Measurements from ENCODE around the gene DEFB110.

DEFB110 gene

DNA sequence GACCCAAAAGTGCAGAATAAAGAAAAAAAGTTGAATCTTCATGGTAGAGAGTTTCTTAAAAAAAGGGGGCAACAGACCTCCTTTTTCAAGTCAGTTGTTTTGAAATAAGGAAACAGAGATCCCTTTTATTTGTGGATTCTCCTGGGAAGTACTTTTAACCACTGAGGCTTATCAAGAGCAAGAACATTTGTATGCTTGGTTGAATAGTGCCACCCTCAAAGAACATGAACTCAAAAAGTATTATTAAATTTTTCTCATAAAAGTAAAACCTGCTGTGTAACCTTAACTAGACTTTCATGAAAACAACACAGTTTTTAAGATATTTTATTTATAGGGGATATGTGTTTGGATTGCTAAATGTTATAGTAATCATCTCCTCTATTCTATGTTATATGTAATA lies at the start of gene DEFB110:
Gene DEFB110 (minus strand): TSS at position 101 of the 400 bp plus-strand sequence. CDS start 59 bp downstream, at position 42.
- no peak for DNase-seq (ENCODE audit: low spot score)

DNA sequence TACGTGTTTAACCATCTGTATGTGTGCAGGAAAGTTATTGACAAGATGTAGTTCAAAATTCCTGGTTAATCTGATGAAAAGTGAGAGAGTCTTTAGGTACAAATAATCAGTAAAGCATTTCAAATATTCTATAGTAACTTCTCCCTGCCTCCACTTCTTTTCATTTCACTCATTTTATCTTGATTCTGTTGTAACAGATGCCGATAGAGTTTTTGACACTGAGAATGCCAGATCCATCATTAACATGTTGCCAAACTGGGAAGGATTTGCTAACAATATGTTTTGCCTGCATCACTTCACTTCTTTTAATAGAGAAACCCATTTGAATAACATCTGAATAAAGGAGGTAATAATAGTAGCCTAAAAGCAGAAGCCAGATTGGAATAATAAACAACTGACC lies 48.3 kb upstream of the DEFB110 start:
- no peak for DNase-seq (ENCODE audit: low spot score)

DNA sequence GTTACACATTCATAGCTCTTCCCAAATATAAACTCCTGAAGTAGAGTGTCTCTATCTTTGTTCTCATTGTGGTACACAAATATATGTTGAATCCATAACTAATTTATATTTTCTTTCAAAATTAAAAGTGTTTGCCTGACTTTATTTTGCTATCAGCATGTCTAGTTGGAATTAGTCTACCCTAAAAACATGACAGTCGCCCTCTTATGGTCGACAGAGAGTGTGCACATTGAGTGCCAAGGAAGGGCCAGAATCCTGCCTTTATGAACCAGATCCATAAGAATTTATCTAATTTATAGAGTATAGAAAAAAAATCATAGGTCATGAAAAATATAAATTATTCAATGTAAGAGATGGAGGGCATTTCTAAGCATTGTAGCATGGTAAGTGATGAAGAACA lies 40.3 kb upstream of the DEFB110 start:
- no peak for DNase-seq (ENCODE audit: low spot score)

DNA sequence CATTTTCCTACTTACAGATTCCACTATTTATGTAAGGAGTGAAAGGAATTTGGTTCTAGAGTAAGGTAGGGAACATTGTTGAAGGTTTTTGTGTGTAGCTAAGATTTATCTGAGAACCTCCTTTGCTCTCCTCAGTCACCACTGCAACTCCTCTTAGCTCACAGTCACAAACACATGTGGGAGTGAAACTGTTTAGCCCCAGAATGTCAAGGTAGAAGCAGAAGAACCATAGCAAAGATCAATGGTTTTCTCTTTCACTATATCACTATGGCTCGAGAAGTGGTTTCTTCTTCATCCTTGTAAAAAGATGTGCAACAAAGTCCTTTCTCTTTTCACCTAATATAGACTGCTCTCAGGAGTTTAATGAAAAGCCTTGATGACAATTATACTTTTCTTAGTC lies 34.4 kb upstream of the DEFB110 start:
- DNase-seq (ENCODE audit: low spot score): no peak

DNA sequence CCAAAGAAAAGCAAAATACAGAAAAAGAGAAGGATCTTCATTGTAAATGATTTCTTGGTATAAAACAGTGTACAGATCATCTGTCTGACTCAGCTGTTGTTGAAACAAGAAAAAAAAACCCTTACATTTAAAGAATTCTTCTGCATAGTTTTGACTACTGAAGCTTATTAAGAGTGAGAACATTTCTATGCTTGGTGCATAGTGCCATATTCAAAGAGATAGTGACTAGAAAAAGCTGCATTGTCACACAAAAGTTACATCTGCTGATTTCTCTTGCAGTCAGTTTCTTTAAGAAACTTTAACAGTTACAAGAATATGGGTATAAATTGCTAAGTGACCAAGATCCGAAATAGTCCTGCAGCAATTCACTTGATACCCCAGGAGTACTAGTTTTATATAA lies 28.0 kb upstream of the DEFB110 start, which contains the start of gene DEFB112:
Gene DEFB112 (minus strand): TSS at position 101 of the 400 bp plus-strand sequence. CDS start 60 bp downstream, at position 41.
- no peak for DNase-seq (ENCODE audit: low spot score)

DNA sequence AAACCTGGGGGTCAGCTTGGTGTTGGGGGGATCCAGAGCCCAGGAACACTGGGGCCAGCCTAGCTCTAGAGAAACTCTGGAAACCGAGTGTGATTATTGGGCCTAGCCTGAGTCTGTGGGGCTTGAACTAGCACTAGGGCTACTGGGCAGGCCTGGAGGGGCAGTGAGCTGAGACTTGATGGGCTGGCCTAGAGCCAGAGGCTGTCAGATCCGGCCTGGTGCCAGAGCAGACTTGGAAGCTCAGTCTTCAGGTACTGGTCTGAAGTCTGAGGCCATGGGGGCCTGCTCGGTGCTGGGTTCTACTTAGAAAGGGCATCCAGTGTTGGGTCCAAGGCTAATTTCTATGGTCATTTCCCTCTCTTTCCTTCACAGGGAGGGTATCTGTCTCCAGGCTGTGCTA lies 25.2 kb upstream of the DEFB110 start:
- DNase-seq (ENCODE audit: low spot score): no peak

DNA sequence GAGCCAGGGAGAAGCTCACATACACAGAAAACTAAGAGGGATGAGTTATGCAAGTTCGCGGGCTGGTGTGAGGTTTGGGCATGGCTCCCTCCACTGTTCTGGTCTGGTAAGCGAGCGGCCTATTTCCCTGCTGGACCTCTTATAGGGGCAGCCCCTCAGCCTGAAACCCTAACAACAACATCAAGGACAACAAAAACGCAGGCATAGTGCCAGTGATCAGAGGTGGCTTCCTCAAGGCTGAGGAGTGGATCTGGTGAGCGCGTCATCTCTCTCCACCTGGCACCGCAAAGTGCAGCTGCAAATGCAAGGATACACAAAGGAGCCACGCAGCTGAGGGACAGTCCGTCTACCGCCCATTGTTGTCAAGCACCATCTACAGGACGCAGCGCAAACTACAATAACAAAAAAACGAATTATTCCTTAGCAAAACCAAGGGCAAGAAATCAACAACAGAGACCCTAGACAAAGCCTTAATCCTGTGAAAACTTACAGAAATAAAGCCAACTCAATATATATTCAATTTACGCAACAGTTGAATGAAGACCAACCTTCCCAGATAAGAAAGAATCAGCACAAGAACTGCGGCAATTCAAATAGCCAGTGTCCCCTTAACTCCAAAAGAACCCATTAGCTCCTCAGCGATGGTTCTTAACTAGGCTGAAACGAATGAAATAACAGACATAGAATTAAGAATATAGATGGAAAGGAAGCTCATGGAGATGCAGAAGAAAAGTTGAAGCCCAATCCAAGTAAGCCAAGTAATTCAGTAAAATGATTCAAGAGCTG lies 9.2 kb upstream of the DEFB110 start:
- peak; percentile 26 for DNase-seq (ENCODE audit: low spot score)

DNA sequence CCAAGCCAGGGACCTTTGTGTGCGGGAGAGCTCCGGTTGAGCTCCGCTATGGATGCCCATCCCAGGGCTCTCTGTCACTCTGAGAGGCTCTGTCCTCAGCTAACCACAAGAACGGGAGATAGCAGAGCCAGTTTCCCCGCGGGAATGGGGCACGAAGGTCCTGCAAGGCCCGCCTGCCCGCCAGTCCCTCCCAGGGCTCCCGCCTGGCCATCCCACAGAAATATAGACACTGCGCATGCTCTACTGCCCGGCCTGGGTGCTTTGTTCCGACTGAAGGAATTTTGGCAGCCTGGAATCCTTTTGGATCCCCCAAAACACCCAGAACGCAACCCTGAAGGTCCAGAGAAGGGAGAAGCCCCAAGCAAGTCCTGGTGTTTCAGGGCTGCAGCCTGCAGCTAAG lies 8.6 kb upstream of the DEFB110 start:
- DNase-seq (ENCODE audit: low spot score): no peak

DNA sequence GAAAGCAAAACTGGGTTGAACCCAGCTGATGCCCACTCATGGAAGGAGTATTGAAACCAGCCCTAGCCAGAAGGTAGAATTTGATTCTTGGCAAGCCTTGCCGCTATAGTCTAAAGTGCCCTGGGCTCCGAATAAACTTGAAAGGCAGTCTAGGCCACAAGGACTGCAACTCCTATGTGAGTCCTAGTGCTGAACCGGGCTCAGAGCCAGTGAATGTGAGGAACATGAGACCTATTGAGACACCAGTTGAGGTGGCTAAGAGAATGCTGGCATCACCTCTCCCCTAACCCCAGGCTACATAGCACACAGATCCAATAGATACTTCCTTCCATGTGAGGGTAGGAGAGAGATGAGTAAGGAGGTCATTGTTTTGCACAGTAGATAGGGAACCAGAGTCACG lies 3.5 kb upstream of the DEFB110 start:
- no peak for DNase-seq (ENCODE audit: low spot score)

DNA sequence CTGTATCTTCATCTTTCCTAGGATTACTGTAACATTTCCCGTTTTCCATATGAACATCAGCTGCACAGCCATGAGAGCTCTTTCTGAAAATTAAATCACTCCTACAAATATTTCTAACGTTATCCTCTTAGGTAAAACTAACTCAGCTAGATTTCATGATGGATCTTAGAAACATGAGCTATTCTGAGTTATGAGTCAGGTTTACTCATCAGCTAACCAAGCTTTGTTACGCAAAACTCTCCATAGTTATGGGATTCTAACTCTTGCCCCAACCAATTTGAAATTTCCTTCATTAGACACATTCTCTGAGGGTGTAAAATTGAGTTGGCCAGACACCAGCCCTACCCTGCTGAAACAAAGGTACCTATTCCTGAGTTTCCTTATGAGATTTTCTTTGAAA lies 14.0 kb downstream of the DEFB110 start:
- DNase-seq (ENCODE audit: low spot score): no peak

DNA sequence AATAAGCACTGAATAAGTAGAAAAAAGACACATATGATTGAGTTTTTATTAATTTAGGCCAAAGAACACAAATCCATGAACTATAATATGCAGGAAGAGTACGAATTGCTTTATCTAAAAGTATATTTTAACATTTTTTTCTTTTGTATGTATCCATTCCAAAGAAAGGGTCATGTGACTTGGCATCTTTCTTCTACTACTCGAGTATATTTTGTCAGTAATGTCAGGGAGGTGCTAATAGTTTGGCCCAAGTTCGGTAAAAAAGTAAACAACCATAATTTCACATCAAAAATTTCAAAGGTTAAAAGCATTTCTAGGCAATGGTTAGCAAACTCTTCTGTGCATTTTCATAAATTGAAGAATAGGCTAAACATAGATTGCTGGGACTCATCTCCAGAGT lies 18.7 kb downstream of the DEFB110 start:
- DNase-seq (ENCODE audit: low spot score): no peak

DNA sequence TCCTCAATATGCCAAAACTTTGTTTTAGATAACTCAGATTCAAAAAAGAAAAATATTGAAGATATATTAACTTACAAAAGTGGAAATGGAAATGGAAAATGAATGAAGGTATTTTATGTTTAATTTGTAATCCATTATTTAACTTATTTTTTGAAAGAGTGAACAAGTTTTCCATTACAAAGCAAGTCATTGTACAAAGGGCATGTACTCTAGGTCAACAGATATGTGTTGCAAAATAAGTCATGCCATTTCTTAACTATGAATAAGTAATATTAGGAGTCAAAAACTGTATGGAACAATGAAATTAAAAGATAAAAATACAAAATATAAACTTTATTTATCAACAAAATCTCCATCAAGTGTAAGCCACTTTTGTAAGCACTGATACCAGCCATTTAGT lies 26.5 kb downstream of the DEFB110 start:
- no peak for DNase-seq (ENCODE audit: low spot score)

DNA sequence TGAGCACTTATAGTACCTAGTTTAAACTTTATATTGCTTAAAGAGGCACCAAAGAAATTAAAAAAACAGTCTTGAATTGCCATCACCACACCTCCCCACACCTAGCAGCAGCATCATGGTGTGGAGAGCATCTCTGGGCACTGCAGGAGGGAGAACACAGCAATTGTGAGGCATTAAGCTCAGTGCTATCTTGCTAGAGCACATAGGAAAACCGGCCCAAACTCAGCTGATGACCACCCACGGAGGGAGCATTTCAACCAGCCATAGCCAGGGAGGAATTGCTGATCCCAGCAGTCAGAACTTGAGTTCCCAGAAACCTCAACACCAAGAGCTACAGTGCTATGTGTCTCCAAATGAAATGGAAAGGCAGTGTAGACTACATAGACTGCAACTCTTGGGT lies 32.9 kb downstream of the DEFB110 start:
- no peak for DNase-seq (ENCODE audit: low spot score)

DNA sequence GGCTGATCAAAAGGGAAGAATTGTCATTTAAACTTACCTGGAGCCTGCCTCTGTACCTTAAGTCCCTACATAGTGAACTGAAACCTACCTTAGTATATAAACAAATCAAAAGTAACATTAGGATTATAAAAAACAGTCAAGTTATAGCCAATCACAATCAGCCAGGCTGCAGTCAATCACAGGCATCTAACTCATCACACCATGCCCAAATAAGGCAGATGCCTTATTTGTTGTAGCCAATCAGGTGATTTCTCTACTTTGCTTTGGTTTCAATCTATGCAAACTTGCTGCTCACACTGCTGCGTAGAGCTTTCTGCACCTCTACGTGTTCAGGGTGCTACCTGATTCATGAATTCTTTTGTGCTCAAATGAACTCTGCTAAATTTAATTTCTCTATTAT lies 34.0 kb downstream of the DEFB110 start:
- no peak for DNase-seq (ENCODE audit: low spot score)

DNA sequence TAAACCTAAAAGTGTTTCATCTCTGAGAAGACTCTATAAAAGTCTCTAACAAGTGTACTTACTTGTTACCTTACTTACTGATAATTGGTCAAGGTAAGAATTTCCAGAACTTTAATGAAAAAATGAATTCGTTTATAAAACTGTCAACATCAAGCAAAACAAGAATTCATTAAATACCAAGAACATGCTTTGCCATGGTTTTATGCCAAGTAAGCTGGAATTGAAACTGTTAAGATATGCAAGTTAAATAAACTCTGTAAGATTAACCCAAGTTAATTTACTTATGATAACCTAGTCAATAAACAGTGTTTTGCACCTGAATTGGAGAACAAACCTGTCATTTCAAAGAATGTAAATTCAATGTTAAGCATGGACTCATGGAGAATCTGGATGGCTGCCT lies 35.2 kb downstream of the DEFB110 start:
- DNase-seq (ENCODE audit: low spot score): no peak

DNA sequence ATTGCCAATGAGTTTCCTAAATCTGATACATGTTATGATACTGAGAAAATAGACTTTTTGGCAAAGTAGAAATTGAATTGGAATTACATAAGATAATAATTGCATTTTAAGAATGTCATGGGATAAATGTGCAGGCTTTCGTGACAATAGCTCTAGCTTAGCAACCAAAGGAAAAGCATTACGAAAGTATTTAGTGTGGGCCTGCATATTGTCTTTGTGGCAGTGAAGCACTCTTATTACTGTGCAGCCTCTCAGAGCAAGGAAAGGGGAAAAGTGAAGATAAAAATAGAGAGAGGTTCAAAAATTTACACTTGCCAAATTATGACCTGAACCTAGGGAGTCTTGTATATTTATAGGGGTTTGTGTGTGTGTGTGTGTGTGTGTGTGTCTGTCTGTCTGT lies 39.7 kb downstream of the DEFB110 start:
- DNase-seq (ENCODE audit: low spot score): no peak

DNA sequence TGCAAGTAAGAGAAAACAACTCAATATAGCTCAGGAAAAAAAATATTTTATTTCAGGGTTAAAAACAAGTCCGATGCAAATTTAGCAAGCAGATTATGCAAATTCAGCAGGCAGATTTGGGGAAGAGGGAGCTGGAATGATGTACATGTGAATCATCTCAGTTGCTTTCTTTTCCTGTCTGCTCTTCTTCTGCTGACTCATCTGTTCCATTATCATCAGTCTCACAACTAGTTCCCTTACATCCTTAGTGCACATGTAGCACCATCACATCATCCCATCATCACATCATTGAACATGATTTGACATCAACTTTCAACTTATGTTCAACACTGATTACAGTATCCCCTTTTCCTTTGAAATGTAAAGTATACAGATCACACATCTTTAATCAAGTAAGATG lies 40.9 kb downstream of the DEFB110 start:
- DNase-seq (ENCODE audit: low spot score): no peak

DNA sequence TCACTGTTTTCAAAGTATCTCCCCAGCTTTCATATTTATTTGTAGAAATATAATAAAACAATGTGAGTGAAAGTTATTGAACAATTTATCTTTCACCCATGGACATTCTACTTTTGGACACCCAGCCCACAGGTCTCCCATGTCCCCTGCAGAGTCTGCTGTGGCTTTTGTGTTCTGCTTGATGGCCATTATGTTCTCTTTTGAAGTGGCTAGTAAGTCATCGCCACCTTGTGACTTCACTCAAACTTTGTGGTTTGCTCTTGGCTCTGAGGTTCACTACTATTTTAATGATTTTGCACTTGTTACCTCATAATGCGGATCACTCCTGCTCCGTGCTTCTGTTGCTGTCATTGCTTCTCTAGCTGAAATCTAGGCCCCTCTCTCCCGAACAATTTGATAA lies 42.2 kb downstream of the DEFB110 start:
- DNase-seq (ENCODE audit: low spot score): no peak

DNA sequence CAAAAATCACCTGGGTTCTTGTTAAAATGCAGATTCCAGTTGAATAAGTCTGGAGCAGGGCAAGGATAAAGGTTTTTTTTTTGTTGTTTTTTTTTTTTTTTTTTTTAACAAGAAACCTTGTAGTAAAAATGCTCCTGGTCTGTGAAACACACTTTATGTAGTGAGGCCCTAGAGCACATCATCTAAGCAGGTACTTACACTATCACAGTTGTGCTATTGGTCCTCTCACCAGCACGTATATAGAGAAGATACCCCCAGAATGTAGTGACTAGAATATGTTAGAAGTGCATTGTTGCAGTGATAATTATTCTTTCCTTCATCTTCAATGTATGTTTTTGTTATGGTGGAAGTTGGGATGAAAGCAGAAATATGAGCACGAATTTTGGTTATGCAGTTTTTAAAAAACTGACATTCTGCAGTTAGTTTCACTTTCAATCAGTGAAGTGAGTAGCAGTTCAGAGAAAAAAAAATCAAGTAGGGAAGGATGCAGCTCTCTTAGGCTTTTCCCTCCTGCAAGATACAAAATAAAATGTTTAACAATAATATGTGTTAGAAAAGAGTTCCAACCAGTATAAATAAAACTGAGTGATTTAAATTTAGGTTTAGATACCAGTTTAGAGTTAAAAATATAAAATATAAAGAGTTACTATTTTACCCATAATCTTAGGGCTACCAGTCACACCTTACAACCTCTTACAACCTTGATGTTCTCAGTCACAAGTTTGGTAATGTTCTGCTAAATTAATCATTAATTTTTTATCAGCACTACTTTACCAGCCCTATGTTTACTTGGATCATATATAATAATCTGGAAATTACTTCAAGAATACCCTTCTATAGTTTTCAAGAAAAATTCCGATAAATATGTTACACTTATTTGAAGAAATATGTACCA lies 43.2 kb downstream of the DEFB110 start:
- DNase-seq (ENCODE audit: low spot score): no peak

DNA sequence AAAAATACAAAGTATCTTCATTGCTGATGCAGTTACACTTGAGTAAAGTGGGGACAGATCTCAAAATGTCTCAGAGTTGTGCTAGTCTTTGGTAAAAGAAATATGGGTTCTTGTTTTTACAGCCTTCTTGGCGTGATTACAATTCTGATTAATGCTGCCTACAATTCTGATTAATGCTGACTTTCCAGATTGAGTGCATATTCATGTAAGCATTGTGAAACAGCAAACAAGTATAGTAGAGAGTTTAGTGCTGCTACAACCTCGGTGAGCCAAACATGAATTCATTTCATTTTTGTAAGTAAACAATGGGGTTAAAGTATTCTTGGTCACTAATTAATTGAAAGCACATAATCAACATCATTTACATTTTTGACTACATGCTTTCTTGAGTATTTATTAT lies 52.2 kb downstream of the DEFB110 start, which contains the start of gene DEFB113:
Gene DEFB113 (minus strand): TSS at position 21 of the 400 bp plus-strand sequence. CDS start 0 bp downstream, at position 21.
- DNase-seq (ENCODE audit: low spot score): no peak

Data from HuH-7 (cell line).